IMR-90 (cell line): ENCODE measurements around the gene PI4KA. TPM values are rescaled to one million over a fixed set of nuclear protein-coding genes. Genes with fewer than 3 reads are reported as not detected.

ENCODE experiments used
- ATAC-seq: fragments of 200-7000 bp; cut with Tn5 transposase; 2 replicates; pipeline ENCODE4 v1.9.1; 2020; ENCODE audit warnings: low read depth, mild to moderate bottlenecking, moderate library complexity
- BruUV-seq: library from RNA; stranded (reverse); fragments of 400-500 nt; replicated peaks from 2 replicates; lab custom pipeline; 2021; lab: Mats Ljungman, UMichigan
- CTCF ChIA-PET: fragments of 300-600 bp; formaldehyde crosslinking; extraction: SDS; loops from one replicate; lab custom pipeline; 2021; ENCODE audit warnings: antibody characterized with exemption; lab: Yijun Ruan, JAX
- POLR2A ChIA-PET: fragments of 300-600 bp; sonication (Branson Sonifier 250); formaldehyde crosslinking; loops from one replicate; lab custom pipeline; 2022; ENCODE audit warnings: antibody characterized with exemption; ENCODE audit not compliant: unreplicated experiment; lab: Charles Lee
- DNase-seq: peaks from one replicate; pipeline ENCODE4 v3.0.0; 2013
- H2AFZ ChIP-seq: replicated peaks from 2 replicates; pipeline ENCODE3; 2013; ENCODE audit warnings: low read length, mild to moderate bottlenecking; ENCODE audit not compliant: poor library complexity
- H2AK5ac ChIP-seq: 2 replicates; pipeline ENCODE4 v1.6.1; 2013; ENCODE audit warnings: low read depth, low read length, inconsistent platforms
- H2AK9ac ChIP-seq: replicated peaks from 2 replicates; pipeline ENCODE3; 2013; ENCODE audit warnings: mild to moderate bottlenecking, low read depth, low read length, moderate library complexity; ENCODE audit not compliant: poor library complexity
- H2BK120ac ChIP-seq: 2 replicates; pipeline ENCODE4 v1.6.1; 2013; ENCODE audit warnings: low read depth, low read length, inconsistent platforms
- H2BK15ac ChIP-seq: 3 replicates; pipeline ENCODE4 v1.6.1; 2013; ENCODE audit warnings: low read depth, low read length, inconsistent platforms
- H2BK20ac ChIP-seq: 2 replicates; pipeline ENCODE4 v1.6.1; 2013; ENCODE audit warnings: low read depth, mild to moderate bottlenecking, inconsistent platforms, low read length, moderate library complexity
- H2BK5ac ChIP-seq: 2 replicates; pipeline ENCODE4 v1.6.1; 2013; ENCODE audit warnings: mild to moderate bottlenecking, low read depth, low read length, inconsistent platforms; ENCODE audit not compliant: poor library complexity, severe bottlenecking
- H3K14ac ChIP-seq: replicated peaks from 2 replicates; pipeline ENCODE4 v1.6.1; 2013; ENCODE audit warnings: low read depth, low read length, inconsistent platforms
- H3K18ac ChIP-seq: 2 replicates; pipeline ENCODE4 v1.6.1; 2013; ENCODE audit warnings: low read depth, low read length, control low read depth
- H3K23ac ChIP-seq: 2 replicates; pipeline ENCODE4 v1.6.1; 2013; ENCODE audit warnings: low read depth, low read length, inconsistent platforms
- H3K27ac ChIP-seq: 2 replicates; pipeline ENCODE4 v1.5.1; 2013; ENCODE audit warnings: mild to moderate bottlenecking, control low read depth, low read length; ENCODE audit not compliant: insufficient read depth
- H3K27me3 ChIP-seq: 2 replicates; pipeline ENCODE4 v1.6.1; 2013; ENCODE audit warnings: low read length; ENCODE audit not compliant: control insufficient read depth, insufficient read depth
- H3K36me3 ChIP-seq: 2 replicates; pipeline ENCODE4 v1.6.1; 2013; ENCODE audit warnings: low read length, mixed read lengths; ENCODE audit not compliant: control insufficient read depth, insufficient read depth
- H3K4ac ChIP-seq: 2 replicates; pipeline ENCODE4 v1.6.1; 2013; ENCODE audit warnings: low read depth, low read length, inconsistent platforms
- H3K4me1 ChIP-seq: 2 replicates; pipeline ENCODE4 v1.6.1; 2013; ENCODE audit warnings: low read length, mixed read lengths; ENCODE audit not compliant: control insufficient read depth, insufficient read depth
- H3K4me2 ChIP-seq: 2 replicates; pipeline ENCODE4 v1.6.1; 2013; ENCODE audit warnings: low read depth, mild to moderate bottlenecking, control low read depth, low read length, moderate library complexity
- H3K4me3 ChIP-seq: 2 replicates; pipeline ENCODE4 v1.5.1; 2013; ENCODE audit warnings: low read depth, mild to moderate bottlenecking, control low read depth, low read length, moderate library complexity; ENCODE audit not compliant: insufficient read depth
- H3K56ac ChIP-seq: 2 replicates; pipeline ENCODE4 v1.6.1; 2013; ENCODE audit warnings: low read length, inconsistent platforms; ENCODE audit not compliant: insufficient read depth; ENCODE audit errors: extremely low read depth
- H3K79me1 ChIP-seq, 2 experiments: 2 replicates each; pipeline ENCODE4 v1.6.1; 2013; ENCODE audit warnings: low read length in 2 of 2, inconsistent platforms in 1 of 2, low read depth in 1 of 2
- H3K9ac ChIP-seq: 2 replicates; pipeline ENCODE4 v1.6.1; 2013; ENCODE audit warnings: low read depth, low read length, control low read depth
- H3K9me1 ChIP-seq: 2 replicates; pipeline ENCODE4 v1.6.1; 2013; ENCODE audit warnings: low read length, inconsistent platforms; ENCODE audit not compliant: insufficient read depth
- H3K9me3 ChIP-seq: 2 replicates; pipeline ENCODE4 v1.6.1; 2013; ENCODE audit warnings: low read length; ENCODE audit not compliant: control insufficient read depth, insufficient read depth
- H4K20me1 ChIP-seq: 2 replicates; pipeline ENCODE4 v1.6.1; 2013; ENCODE audit warnings: low read length, inconsistent platforms; ENCODE audit not compliant: insufficient read depth
- H4K5ac ChIP-seq: 2 replicates; pipeline ENCODE4 v1.6.1; 2013; ENCODE audit warnings: mild to moderate bottlenecking, low read depth, low read length, control low read depth
- H4K8ac ChIP-seq, 2 experiments: 2 replicates each; pipeline ENCODE4 v1.6.1; 2013; ENCODE audit warnings: low read depth in 2 of 2, low read length in 2 of 2, control low read depth in 1 of 2, inconsistent platforms in 1 of 2
- H4K91ac ChIP-seq: 2 replicates; pipeline ENCODE4 v1.6.1; 2013; ENCODE audit warnings: low read depth, low read length, inconsistent platforms; ENCODE audit not compliant: insufficient read depth
- BHLHE40 ChIP-seq: fragments of 150-350 bp; IDR thresholded peaks from 2 replicates; pipeline ENCODE4 v1.6.1; 2016; ENCODE audit warnings: mild to moderate bottlenecking, low read depth, low read length
- CHD1 ChIP-seq: IDR thresholded peaks from 2 replicates; pipeline ENCODE4 v1.6.1; 2012; ENCODE audit warnings: low read depth, low read length, improper control_type of control experiment
- CTCF ChIP-seq: conservative IDR thresholded peaks from 2 replicates; pipeline ENCODE4 v1.5.1; 2012; ENCODE audit warnings: mild to moderate bottlenecking, low read depth, low read length, improper control_type of control experiment
- ELK1 ChIP-seq: fragments of 150-350 bp; IDR thresholded peaks from 2 replicates; pipeline ENCODE4 v1.6.1; 2016; ENCODE audit warnings: low read depth, mild to moderate bottlenecking, low read length, moderate library complexity, borderline replicate concordance
- FOS ChIP-seq: fragments of 150-350 bp; IDR thresholded peaks from 2 replicates; pipeline ENCODE4 v1.6.1; 2016; ENCODE audit warnings: low read depth, low read length
- MAFK ChIP-seq: IDR thresholded peaks from 2 replicates; pipeline ENCODE4 v1.6.1; 2012; ENCODE audit warnings: low read depth, low read length, improper control_type of control experiment
- MAZ ChIP-seq: IDR thresholded peaks from 2 replicates; pipeline ENCODE4 v1.6.1; 2012; ENCODE audit warnings: low read depth, mild to moderate bottlenecking, low read length, improper control_type of control experiment, moderate library complexity, borderline replicate concordance
- MXI1 ChIP-seq: IDR thresholded peaks from 2 replicates; pipeline ENCODE4 v1.6.1; 2012; ENCODE audit warnings: low read depth, mild to moderate bottlenecking, low read length, moderate library complexity, borderline replicate concordance
- NFE2L2 ChIP-seq: fragments of 150-350 bp; IDR thresholded peaks from 2 replicates; pipeline ENCODE4 v1.6.1; 2016; ENCODE audit warnings: low read depth, mild to moderate bottlenecking, low read length
- POLR2A ChIP-seq: IDR thresholded peaks from 2 replicates; pipeline ENCODE4 v1.6.1; 2012; ENCODE audit warnings: mild to moderate bottlenecking, low read depth, low read length
- RAD21 ChIP-seq: IDR thresholded peaks from 2 replicates; pipeline ENCODE4 v1.6.1; 2012; ENCODE audit warnings: low read length, improper control_type of control experiment
- RCOR1 ChIP-seq: IDR thresholded peaks from 2 replicates; pipeline ENCODE4 v1.6.1; 2012; ENCODE audit warnings: mild to moderate bottlenecking, low read length, improper control_type of control experiment; ENCODE audit not compliant: insufficient replicate concordance
- RFX5 ChIP-seq: IDR thresholded peaks from 2 replicates; pipeline ENCODE4 v1.8.0; 2012; ENCODE audit warnings: low read depth, mild to moderate bottlenecking, low read length, moderate library complexity
- SMC3 ChIP-seq: fragments of 150-350 bp; IDR thresholded peaks from 2 replicates; pipeline ENCODE4 v1.6.1; 2016; ENCODE audit warnings: low read depth, mild to moderate bottlenecking, antibody characterized with exemption, low read length, moderate library complexity
- USF2 ChIP-seq: fragments of 150-350 bp; IDR thresholded peaks from 2 replicates; pipeline ENCODE4 v1.6.1; 2017; ENCODE audit warnings: mild to moderate bottlenecking, antibody characterized with exemption, low read length, low read depth
- WGBS, 2 experiments: methylation state at CpG; one replicate each; pipeline versions ENCODE4 v1.1.5 to v1.1.7; 2013; ENCODE audit warnings: missing lambda C conversion rate in 2 of 2; ENCODE audit not compliant: insufficient read length in 1 of 2; ENCODE audit errors: extremely low coverage in 2 of 2; 5-methylcytosine and 5-hydroxymethylcytosine counted together
- dilution Hi-C: fragments of 300-500 bp; cut with HindIII; formaldehyde crosslinking; loops from one replicate; pipeline ENCODE4 v1.14.3; 2018; ENCODE audit warnings: low sequenced_read_pairs; ENCODE audit not compliant: unreplicated experiment
- in situ Hi-C: fragments of 300-500 bp; cut with MboI; formaldehyde crosslinking; loops from 3 replicates; pipeline ENCODE4 v1.14.3; 2019; ENCODE audit warnings: low sequenced_read_pairs, inconsistent platforms, mixed read lengths
- intact Hi-C: fragments of 100-400 bp; cut with micrococcal nuclease; formaldehyde crosslinking; loops from 2 replicates; pipeline ENCODE4 v1.10.0; 2022
- polyA plus RNA-seq, 3 experiments: library from polyadenylated mRNA; depleted of rRNA; stranded (reverse); fragments of >200 nt; gene quantifications; 2 replicates each; pipeline ENCODE4 v1.2.3, GENCODE V29; 2012; ENCODE audit warnings: low replicate concordance in 1 of 3
- total RNA-seq: library from RNA; depleted of rRNA; stranded (reverse); fragments of >200 nt; gene quantifications from 2 replicates; pipeline ENCODE4 v1.2.3, GENCODE V29; 2012

The PI4KA gene
- total and polyA plus RNA-seq, 2 of the 4 experiments (the other 2 are of a cell fraction): 16.8 to 35.5 TPM

- dilution Hi-C loops (no loop called here), in situ Hi-C loops (no loop called here), intact Hi-C loops (no loop called here)
- Histone ChIP-seq H2AK5ac (no peak overlapping the region), H3K4me2 (no peak overlapping the region), H4K91ac (no peak overlapping the region), H2BK15ac (no peak overlapping the region), H3K4me3 (no peak overlapping the region), H3K56ac (no peak overlapping the region), H3K79me1 (peaks cover 2 to 20% of the 10 kb centered on the region in 2 experiments; a peak in 3 of 4 replicates), H3K18ac (no peak overlapping the region), H4K20me1 (peaks cover 3% of the 10 kb centered on the region; the same call in 1 of the 2 replicates), H3K4ac (no peak overlapping the region), H2BK120ac (no peak overlapping the region), H3K9me3 (no peaks in the 10 kb centered on the region), H3K36me3 (peaks cover 4% of the 10 kb centered on the region), H2AFZ (no peak overlapping the region), H3K27me3 (no peaks in the 10 kb centered on the region), H3K4me1 (peaks cover 7% of the 10 kb centered on the region), H3K9me1 (peaks cover 20% of the 10 kb centered on the region), H4K8ac (no peak overlapping the region), H3K14ac (no peak overlapping the region), H3K27ac (no peak overlapping the region), H4K5ac (no peak overlapping the region), H2BK5ac (no peak overlapping the region), H3K23ac (no peak overlapping the region), H2AK9ac (no peak overlapping the region), H3K9ac (no peak overlapping the region), H2BK20ac (no peak overlapping the region)
- BruUV-seq: no TSS peak
- TF ChIP-seq USF2 (no peak), RCOR1 (no peak), ELK1 (no peak), MAFK (no peak), CHD1 (no peak), MXI1 (no peak), MAZ (no peak), POLR2A (no peak), CTCF (no peak), RFX5 (no peak), FOS (no peak), NFE2L2 (no peak), BHLHE40 (no peak), RAD21 (no peak), SMC3 (no peak)
- DNase-seq (no peak), ATAC-seq (no peak)
- ChIA-PET CTCF (interaction anchor here (1.4 kb wide), 1 partner anchor 20 kb away, joined by 3 read pairs; no protein-coding TSS in a partner anchor), POLR2A (no interaction called here)
- WGBS, 2 experiments: 100% methylated on average over 3 of the region's 17 CpGs; no CpG with 5 or more reads in 1 of the 2 experiments
Observed at GRCh38 chr22:20776624-20777405, 81.8 kb downstream of the PI4KA start.
